Subcutaneous adipose tissue (tissue), 4 donors: ENCODE results near the gene ATM. TPM values are rescaled to one million over a fixed set of nuclear protein-coding genes. Genes with fewer than 3 reads are reported as not detected.

Source experiments
- CTCF ChIP-seq: fragments of 450-650 bp; IDR thresholded peaks from one replicate; pipeline ENCODE4 v1.5.1; 2016; ENCODE audit warnings: low read depth, mild to moderate bottlenecking, control low read depth, antibody characterized with exemption, moderate library complexity
- total RNA-seq, 4 donors: library from RNA; depleted of rRNA; stranded (reverse); fragments of >200 nt; gene quantifications; one replicate each; pipeline ENCODE4 v1.1.0, GENCODE V29; 2016

Gene ATM
- total RNA-seq, 4 donors from 2014 or later: 72.9 to 109 (median 102) TPM

DNA sequence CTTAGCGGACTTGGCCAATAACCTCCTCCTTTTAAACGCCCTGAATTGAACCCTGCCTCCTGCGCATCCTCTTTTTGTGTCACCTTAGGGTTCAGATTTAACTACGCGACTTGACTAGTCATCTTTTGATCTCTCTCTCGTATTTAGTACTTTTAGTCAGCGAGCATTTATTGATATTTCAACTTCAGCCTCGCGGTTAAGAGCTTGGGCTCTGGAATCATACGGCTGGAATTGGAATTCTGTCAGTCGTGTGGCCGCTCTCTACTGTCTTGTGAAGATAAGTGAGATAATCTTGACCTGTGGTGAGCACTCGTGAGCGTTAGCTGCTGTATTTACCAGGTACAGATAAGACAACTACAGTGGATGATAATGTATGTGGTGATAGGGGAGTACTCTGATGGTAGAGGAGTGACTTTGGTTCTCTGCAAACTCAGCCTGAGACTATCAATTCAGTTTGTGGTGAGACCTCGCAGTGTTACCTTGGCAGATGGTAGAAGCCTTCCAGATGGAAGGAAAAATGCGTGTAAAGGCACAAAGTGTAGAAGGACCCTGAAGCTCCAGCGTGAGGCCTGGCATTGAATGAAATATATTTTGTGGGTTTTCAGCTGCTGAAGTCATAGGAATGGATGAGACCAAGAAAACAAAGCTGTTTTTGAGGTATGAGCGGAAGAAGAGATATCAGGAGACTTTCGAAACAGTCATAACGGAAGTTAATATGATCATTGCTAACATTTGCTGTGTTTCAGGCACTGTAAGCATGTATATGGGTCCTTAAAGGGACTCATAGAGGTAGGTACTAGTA is 682 bp downstream of the ATM start:
- TF ChIP-seq CTCF: no peak

DNA sequence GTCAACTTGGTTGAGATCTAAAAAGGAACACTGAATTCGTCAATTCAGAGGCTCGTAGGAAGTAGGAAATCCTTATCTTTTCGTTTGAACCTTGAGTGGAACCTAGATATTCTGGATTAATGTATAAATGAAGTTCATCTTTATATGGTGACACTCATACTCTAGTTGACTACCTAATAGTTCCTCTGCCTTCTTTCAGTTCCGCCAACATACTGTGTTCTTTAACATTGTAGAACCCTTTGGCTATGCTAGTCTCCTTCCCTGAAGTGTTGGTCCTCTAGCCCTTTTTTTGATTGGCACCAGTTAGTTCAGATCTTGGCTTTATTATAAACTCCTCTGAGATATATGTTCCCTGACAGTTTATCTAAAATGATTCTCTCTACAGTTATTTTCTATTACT is 1.5 kb downstream of the ATM start:
- TF ChIP-seq CTCF: no peak

- TF ChIP-seq CTCF: no peak
Observed at GRCh38 chr11:108224911-108225786, 2.3 kb downstream of the ATM start.

GRCh38 chr11:108226036-108226435 is 3.2 kb downstream of the ATM start:
- no peak for TF ChIP-seq CTCF

- no peak for TF ChIP-seq CTCF
Observed at GRCh38 chr11:108228251-108228650, 5.4 kb downstream of the ATM start.

DNA sequence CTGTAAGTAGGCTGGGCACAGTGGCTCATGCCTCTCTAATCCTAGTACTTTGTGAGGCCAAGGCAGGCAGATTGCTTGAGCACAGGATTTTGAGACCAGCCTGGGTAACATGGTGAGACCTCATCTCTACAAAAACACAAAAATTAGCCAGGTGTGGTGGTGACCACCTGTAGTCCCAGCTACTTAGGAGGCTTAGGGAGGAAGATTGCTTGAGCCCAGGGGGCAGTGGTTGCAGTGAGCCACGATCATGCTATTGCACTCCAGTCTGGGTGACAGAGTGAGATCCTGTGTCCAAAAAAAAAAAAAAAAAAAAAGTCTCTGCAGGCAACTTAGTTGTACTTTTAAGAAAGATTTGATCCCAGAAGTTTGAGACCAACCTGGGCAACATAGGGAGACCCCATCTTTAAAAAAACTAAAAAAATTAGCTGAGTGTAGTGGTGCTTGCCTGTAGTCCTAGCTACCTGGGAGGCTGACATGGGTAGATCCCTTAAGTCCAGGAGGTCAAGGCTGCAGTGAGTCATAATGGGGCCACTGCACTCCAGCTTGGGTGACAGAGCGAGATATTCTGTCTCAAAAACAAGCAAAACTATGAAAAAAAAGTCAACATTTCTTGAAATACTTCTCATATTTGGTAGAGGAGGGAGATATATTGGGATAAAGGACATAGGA is 10.5 kb downstream of the ATM start:
- no peak for TF ChIP-seq CTCF

DNA sequence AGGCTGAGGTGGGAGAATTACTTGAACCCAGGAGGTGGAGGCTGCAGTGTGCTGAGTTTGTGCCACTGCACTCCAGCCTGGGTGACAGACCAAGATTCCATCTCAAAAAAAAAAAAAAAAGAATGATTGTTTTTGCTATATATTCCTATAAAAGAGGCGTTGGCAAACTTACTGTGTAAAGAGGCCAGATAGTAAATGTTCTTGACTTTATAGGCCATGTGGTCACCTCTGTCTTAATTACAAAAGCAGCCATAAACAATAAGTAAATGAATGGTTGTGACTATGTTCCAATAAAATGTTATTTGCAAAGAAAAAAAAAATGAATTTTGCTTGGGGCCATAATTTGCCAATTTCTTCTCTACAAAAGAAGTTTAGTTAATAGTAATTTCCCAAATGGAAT is 12.3 kb downstream of the ATM start:
- TF ChIP-seq CTCF: no peak
